DOHH2 (cell line): ENCODE measurements around the gene CPA5.

Experiments
- H3F3A ChIP-seq: fragments of 200-600 bp; sonication (generic), shearing (Covaris generic); 2 replicates; pipeline ENCODE4 v1.6.0; 2016; ENCODE audit warnings: antibody characterized with exemption, mild to moderate bottlenecking; ENCODE audit not compliant: control insufficient read depth, insufficient read depth
- H3K27ac ChIP-seq: fragments of 200-600 bp; sonication (generic); 2 replicates; pipeline ENCODE4 v1.5.1; 2014; ENCODE audit warnings: low read depth, mild to moderate bottlenecking, low read length, moderate library complexity
- H3K27me3 ChIP-seq: fragments of 200-600 bp; sonication (generic); 2 replicates; pipeline ENCODE4 v1.6.1; 2014; ENCODE audit warnings: mild to moderate bottlenecking, low read length, mixed read lengths; ENCODE audit not compliant: control insufficient read depth
- H3K36me3 ChIP-seq: fragments of 200-600 bp; sonication (generic); 2 replicates; pipeline ENCODE4 v1.6.1; 2014; ENCODE audit warnings: mild to moderate bottlenecking, low read length, moderate library complexity, mixed read lengths; ENCODE audit not compliant: control insufficient read depth
- H3K4me1 ChIP-seq: fragments of 200-600 bp; sonication (generic); 2 replicates; pipeline ENCODE4 v1.6.1; 2014; ENCODE audit warnings: mild to moderate bottlenecking, low read length, mixed read lengths; ENCODE audit not compliant: control insufficient read depth
- H3K4me2 ChIP-seq: fragments of 200-600 bp; sonication (generic); 2 replicates; pipeline ENCODE4 v1.6.0; 2014; ENCODE audit warnings: mild to moderate bottlenecking, low read length, moderate library complexity
- H3K4me3 ChIP-seq: fragments of 200-600 bp; sonication (generic); 2 replicates; pipeline ENCODE4 v1.5.1; 2014; ENCODE audit warnings: mild to moderate bottlenecking, low read length, mixed read lengths
- H3K79me2 ChIP-seq: fragments of 200-600 bp; sonication (generic); 2 replicates; pipeline ENCODE4 v1.6.1; 2014; ENCODE audit warnings: mild to moderate bottlenecking, low read length, mixed read lengths; ENCODE audit not compliant: control insufficient read depth
- H3K9me2 ChIP-seq: fragments of 200-600 bp; sonication (generic); replicated peaks from 2 replicates; pipeline ENCODE4 v1.6.1; 2014; ENCODE audit warnings: mild to moderate bottlenecking, low read length, mixed read lengths; ENCODE audit not compliant: control insufficient read depth
- H3K9me3 ChIP-seq: fragments of 200-600 bp; sonication (generic); 2 replicates; pipeline ENCODE4 v1.6.1; 2014; ENCODE audit warnings: antibody characterized with exemption, low read length, mixed read lengths; ENCODE audit not compliant: control insufficient read depth, insufficient read depth
- H4K20me1 ChIP-seq: fragments of 200-600 bp; sonication (generic); 2 replicates; pipeline ENCODE4 v1.6.0; 2014; ENCODE audit warnings: low read depth, mild to moderate bottlenecking, antibody characterized with exemption, low read length, moderate library complexity; ENCODE audit not compliant: control insufficient read depth, insufficient read depth
- CTCF ChIP-seq: fragments of 200-600 bp; sonication (generic); IDR thresholded peaks from one replicate; pipeline ENCODE4 v1.5.1; 2014; ENCODE audit warnings: antibody characterized with exemption, mild to moderate bottlenecking, low read depth, low read length; ENCODE audit not compliant: poor library complexity, severe bottlenecking
- EZH2phosphoT487 ChIP-seq: fragments of 200-600 bp; sonication (generic); IDR thresholded peaks from 2 replicates; pipeline ENCODE4 v1.6.1; 2017; ENCODE audit warnings: borderline replicate concordance, mild to moderate bottlenecking, antibody characterized with exemption, low read length, moderate library complexity, mixed read lengths

Gene CPA5

DNA sequence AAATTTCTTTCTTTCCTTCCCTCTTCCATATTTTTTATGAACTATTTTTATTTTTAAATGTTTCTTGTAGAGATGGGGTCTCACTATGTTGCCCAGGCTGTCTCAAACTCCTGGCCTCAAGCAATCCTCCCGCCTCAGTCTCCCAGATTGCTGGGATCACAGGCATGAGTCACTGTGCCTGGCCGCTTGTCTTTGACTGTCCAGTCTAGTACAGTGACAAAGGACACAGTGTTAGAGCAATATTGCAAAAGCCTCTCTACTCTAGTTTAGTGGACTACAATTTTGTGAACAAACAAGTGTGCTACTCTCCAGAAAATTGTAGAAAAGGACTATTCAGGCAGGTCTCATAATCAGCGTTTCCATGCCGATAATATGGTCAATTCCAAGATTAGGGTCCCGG, 40.6 kb upstream of the CPA5 start:
- Histone ChIP-seq H3K4me3 (no peak overlapping the region), H3K27ac (no peak overlapping the region), H3K36me3 (no peaks in the 10 kb centered on the region), H3K4me2 (no peak overlapping the region), H3K4me1 (no peaks in the 10 kb centered on the region), H3F3A (no peaks in the 10 kb centered on the region), H3K79me2 (no peaks in the 10 kb centered on the region), H3K9me2 (no peaks in the 10 kb centered on the region), H3K9me3 (no peaks in the 10 kb centered on the region), H4K20me1 (no peaks in the 10 kb centered on the region), H3K27me3 (no peaks in the 10 kb centered on the region; the same call in 1 of the 2 replicates)
- no peak for TF ChIP-seq CTCF
- TF ChIP-seq EZH2phosphoT487: no peak

DNA sequence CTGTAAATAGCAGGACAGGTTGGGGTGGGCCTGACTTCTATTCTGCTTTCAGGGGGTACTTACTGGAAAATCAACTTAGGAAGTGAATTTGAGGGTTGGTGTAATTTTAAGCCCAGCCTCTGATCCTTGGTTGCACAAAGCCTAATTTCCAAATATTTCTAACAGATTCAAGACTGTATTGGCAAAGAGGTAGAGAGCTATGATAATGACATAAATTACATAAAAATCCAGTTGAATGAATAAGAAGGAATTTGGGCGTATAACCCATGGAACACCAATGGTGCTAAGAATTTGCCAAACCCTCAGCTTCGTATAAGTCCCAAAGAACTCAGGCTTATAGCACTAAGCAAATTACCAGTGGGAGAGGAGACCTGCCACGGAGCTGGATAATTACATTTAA, 39.7 kb upstream of the CPA5 start:
- no peak overlapping the region for H3K4me3 ChIP-seq
- no peak overlapping the region for H3K27ac ChIP-seq
- no peaks in the 10 kb centered on the region for H4K20me1 ChIP-seq
- H3K4me2 ChIP-seq: no peak overlapping the region
- no peaks in the 10 kb centered on the region for H3K9me2 ChIP-seq
- no peaks in the 10 kb centered on the region for H3K27me3 ChIP-seq
- H3K4me1 ChIP-seq: no peaks in the 10 kb centered on the region
- H3K79me2 ChIP-seq: no peaks in the 10 kb centered on the region
- no peaks in the 10 kb centered on the region for H3K9me3 ChIP-seq
- H3F3A ChIP-seq: no peaks in the 10 kb centered on the region
- H3K36me3 ChIP-seq: no peaks in the 10 kb centered on the region
- no peak for TF ChIP-seq EZH2phosphoT487
- no peak for TF ChIP-seq CTCF

DNA sequence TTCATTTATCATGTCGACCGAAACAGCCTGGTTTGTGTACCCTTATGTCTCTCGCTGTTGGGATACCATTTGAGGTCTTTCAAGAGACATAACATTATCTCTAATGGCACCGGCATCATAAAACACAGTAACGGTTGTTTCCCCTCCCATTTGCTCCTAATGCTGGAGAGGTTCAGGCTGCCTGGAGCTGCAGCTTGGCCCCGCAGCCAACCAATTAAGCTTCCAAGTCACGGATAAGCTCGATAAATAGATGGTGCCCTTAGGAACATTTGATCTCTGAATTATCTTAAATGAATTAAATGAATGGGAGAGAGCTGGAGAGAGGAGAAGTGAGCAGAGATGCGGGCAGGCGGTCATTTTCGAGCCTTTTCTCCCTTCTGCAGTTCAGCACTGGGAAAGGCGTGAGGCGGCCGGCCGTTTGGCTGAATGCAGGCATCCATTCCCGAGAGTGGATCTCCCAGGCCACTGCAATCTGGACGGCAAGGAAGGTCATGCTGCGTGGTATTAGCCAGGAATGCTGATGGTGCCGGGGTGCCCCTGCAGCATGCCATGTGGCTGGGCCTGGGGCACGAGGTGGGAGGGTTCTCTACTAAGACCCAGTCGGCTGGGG, 39.1 kb upstream of the CPA5 start:
- Histone ChIP-seq H3K79me2 (no peaks in the 10 kb centered on the region), H3K4me2 (no peak overlapping the region), H3K27ac (no peak overlapping the region), H3K9me2 (no peaks in the 10 kb centered on the region), H3F3A (no peaks in the 10 kb centered on the region), H3K4me3 (no peak overlapping the region), H4K20me1 (no peaks in the 10 kb centered on the region), H3K27me3 (no peaks in the 10 kb centered on the region), H3K36me3 (no peaks in the 10 kb centered on the region), H3K4me1 (no peaks in the 10 kb centered on the region), H3K9me3 (no peaks in the 10 kb centered on the region)
- no peak for TF ChIP-seq EZH2phosphoT487
- no peak for TF ChIP-seq CTCF
